Karpas-422 (cell line): ENCODE data around the gene SLC2A13. TPM values are rescaled to one million over a fixed set of nuclear protein-coding genes. Genes with fewer than 3 reads are reported as not detected.
"Not testable (repeated sequence)": the region's sequence is repeated elsewhere in the genome, so short reads cannot be mapped to it uniquely, and the experiment has no call there.

Experiments
- DNase-seq: peaks from one replicate; pipeline ENCODE4 v3.0.0-alpha.2; 2015
- H2AFZ ChIP-seq: fragments of 200-600 bp; sonication (generic); 2 replicates; pipeline ENCODE4 v1.6.1; 2014; ENCODE audit warnings: antibody characterized with exemption, low read length, mixed read lengths
- H3K27ac ChIP-seq: fragments of 200-600 bp; sonication (generic); 2 replicates; pipeline ENCODE4 v1.5.1; 2014; ENCODE audit warnings: mild to moderate bottlenecking, low read length, moderate library complexity
- H3K27me3 ChIP-seq: fragments of 200-600 bp; sonication (generic); 2 replicates; pipeline ENCODE4 v1.6.1; 2014; ENCODE audit warnings: low read length, mixed read lengths
- H3K36me3 ChIP-seq: fragments of 200-600 bp; sonication (generic); 2 replicates; pipeline ENCODE4 v1.6.1; 2014; ENCODE audit warnings: low read length, mixed read lengths; ENCODE audit not compliant: insufficient read depth
- H3K4me1 ChIP-seq: fragments of 200-600 bp; sonication (generic); 2 replicates; pipeline ENCODE4 v1.6.1; 2014; ENCODE audit warnings: mild to moderate bottlenecking, low read length, mixed read lengths
- H3K4me2 ChIP-seq: fragments of 200-600 bp; sonication (generic); 2 replicates; pipeline ENCODE4 v1.6.1; 2014; ENCODE audit warnings: low read length, low read depth, mild to moderate bottlenecking; ENCODE audit not compliant: poor library complexity, severe bottlenecking
- H3K4me3 ChIP-seq: fragments of 200-600 bp; sonication (generic); 2 replicates; pipeline ENCODE4 v1.5.1; 2014; ENCODE audit warnings: mild to moderate bottlenecking, antibody characterized with exemption, low read length, mixed read lengths
- H3K79me2 ChIP-seq: fragments of 200-600 bp; sonication (generic); 2 replicates; pipeline ENCODE4 v1.6.1; 2014; ENCODE audit warnings: mild to moderate bottlenecking, low read length, mixed read lengths
- H3K9ac ChIP-seq: fragments of 200-600 bp; sonication (generic); 2 replicates; pipeline ENCODE4 v1.6.0; 2014; ENCODE audit warnings: low read length
- H3K9me2 ChIP-seq: fragments of 200-600 bp; sonication (generic), shearing (Covaris generic); replicated peaks from 2 replicates; pipeline ENCODE4 v1.6.0; 2014; ENCODE audit warnings: mild to moderate bottlenecking, low read length, moderate library complexity; ENCODE audit not compliant: insufficient read depth
- H3K9me3 ChIP-seq: fragments of 300-700, 200-600 bp; sonication (generic); 2 replicates; pipeline ENCODE4 v1.6.1; 2014; ENCODE audit warnings: low read length, mixed read lengths
- H4K20me1 ChIP-seq: fragments of 200-600 bp; sonication (generic); 2 replicates; pipeline ENCODE4 v1.6.1; 2014; ENCODE audit warnings: mild to moderate bottlenecking, antibody characterized with exemption, low read length, low read depth; ENCODE audit not compliant: insufficient read depth
- total RNA-seq: library from RNA; depleted of rRNA; stranded (reverse); fragments of >200 nt; shearing (Covaris generic); gene quantifications from 2 replicates; pipeline ENCODE4 v1.2.3, GENCODE V29; 2014; ENCODE audit warnings: low replicate concordance

SLC2A13 gene
- total RNA-seq, 1 experiment from 2014 or later = 0.89 TPM

- Histone ChIP-seq H3K9me3 (no peaks in the 10 kb centered on the region), H3K79me2 (no peaks in the 10 kb centered on the region), H2AFZ (no peak overlapping the region), H3K9ac (no peak overlapping the region), H3K4me1 (no peaks in the 10 kb centered on the region), H3K36me3 (no peaks in the 10 kb centered on the region), H3K4me2 (no peak overlapping the region), H3K4me3 (no peak overlapping the region), H3K27me3 (no peaks in the 10 kb centered on the region), H4K20me1 (no peaks in the 10 kb centered on the region), H3K9me2 (no peaks in the 10 kb centered on the region), H3K27ac (no peak overlapping the region)
- no peak for DNase-seq
Observed at GRCh38 chr12:39906237-39906636, 199.6 kb downstream of the SLC2A13 start.

- H3K9ac ChIP-seq = no peak overlapping the region
- H3K79me2 ChIP-seq = no peaks in the 10 kb centered on the region
- H2AFZ ChIP-seq = no peak overlapping the region
- no peaks in the 10 kb centered on the region for H3K27me3 ChIP-seq
- H4K20me1 ChIP-seq = no peaks in the 10 kb centered on the region
- H3K4me3 ChIP-seq = no peak overlapping the region
- H3K27ac ChIP-seq = no peak overlapping the region
- no peaks in the 10 kb centered on the region for H3K9me3 ChIP-seq
- H3K9me2 ChIP-seq = no peaks in the 10 kb centered on the region
- H3K36me3 ChIP-seq = no peaks in the 10 kb centered on the region
- no peak overlapping the region for H3K4me2 ChIP-seq
- H3K4me1 ChIP-seq = no peaks in the 10 kb centered on the region
- DNase-seq = no peak
Observed at GRCh38 chr12:39905152-39905551, 200.7 kb downstream of the SLC2A13 start.

GRCh38 chr12:39902821-39903220 lies 203.1 kb downstream of the SLC2A13 start:
- Histone ChIP-seq H3K9me3 (no peaks in the 10 kb centered on the region; the same call in 1 of the 2 replicates), H3K79me2 (no peaks in the 10 kb centered on the region), H3K4me3 (no peak overlapping the region), H4K20me1 (no peaks in the 10 kb centered on the region), H3K27ac (no peak overlapping the region), H3K36me3 (no peaks in the 10 kb centered on the region), H3K4me1 (no peaks in the 10 kb centered on the region), H2AFZ (no peak overlapping the region), H3K4me2 (no peak overlapping the region), H3K9me2 (no peaks in the 10 kb centered on the region), H3K27me3 (no peaks in the 10 kb centered on the region), H3K9ac (no peak overlapping the region)
- DNase-seq = no peak

DNA sequence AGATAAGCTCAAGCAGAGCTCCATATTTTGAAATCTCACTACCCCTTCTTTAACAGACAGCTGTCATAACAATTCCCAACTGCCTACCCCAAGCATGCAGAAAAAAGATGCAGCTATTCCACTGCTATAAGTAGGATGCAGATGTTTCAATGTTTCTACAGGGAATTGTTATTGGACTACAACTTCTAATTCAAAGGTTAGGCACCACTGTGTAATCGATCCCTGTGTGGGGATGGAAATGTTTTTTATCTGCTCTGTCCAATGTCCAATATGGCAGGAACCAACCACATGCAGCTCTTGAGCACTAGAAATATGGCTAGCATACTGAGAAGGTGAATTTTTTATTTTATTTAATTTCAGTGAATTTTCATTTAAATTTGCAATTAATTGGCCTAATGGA lies 208.6 kb downstream of the SLC2A13 start:
- no peak overlapping the region for H3K27ac ChIP-seq
- no peaks in the 10 kb centered on the region for H3K27me3 ChIP-seq
- H3K9me2 ChIP-seq = no peaks in the 10 kb centered on the region
- no peak overlapping the region for H3K9ac ChIP-seq
- no peak overlapping the region for H3K4me2 ChIP-seq
- no peak overlapping the region for H3K4me3 ChIP-seq
- no peaks in the 10 kb centered on the region for H3K79me2 ChIP-seq
- peaks cover 24% of the 10 kb centered on the region for H3K9me3 ChIP-seq
- no peaks in the 10 kb centered on the region for H3K4me1 ChIP-seq
- H4K20me1 ChIP-seq = no peaks in the 10 kb centered on the region
- no peak overlapping the region for H2AFZ ChIP-seq
- no peak for DNase-seq
- no peaks in the 10 kb centered on the region for H3K36me3 ChIP-seq

DNA sequence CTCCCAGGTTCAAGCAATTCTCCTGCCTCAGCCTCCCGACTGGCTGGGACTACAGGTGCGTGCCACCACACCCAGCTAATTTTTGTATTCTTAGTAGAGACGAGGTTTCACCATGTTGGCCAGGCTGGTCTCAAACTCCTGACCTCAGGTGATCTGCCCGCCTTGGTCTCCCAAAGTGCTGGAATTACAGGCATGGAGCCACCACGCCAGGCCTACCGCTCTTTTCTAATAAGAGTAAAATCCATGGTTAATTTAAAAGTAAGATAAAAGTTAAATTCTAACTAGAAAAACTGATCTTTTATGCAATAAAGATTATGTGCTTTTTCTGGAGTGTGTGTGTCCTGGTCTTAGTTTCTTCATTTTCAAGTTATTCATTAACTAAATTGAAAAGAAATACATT lies 212.5 kb downstream of the SLC2A13 start:
- H3K27me3 ChIP-seq, H3K9ac ChIP-seq, H2AFZ ChIP-seq, H3K9me2 ChIP-seq, H4K20me1 ChIP-seq, H3K4me2 ChIP-seq, DNase-seq, H3K27ac ChIP-seq, H3K4me1 ChIP-seq, H3K4me3 ChIP-seq, H3K79me2 ChIP-seq, H3K36me3 ChIP-seq: not testable (repeated sequence)
- peaks cover 27% of the 10 kb centered on the region for H3K9me3 ChIP-seq

- H3K9me3 ChIP-seq = peaks cover 25% of the 10 kb centered on the region
- no peak overlapping the region for H3K4me2 ChIP-seq
- no peaks in the 10 kb centered on the region for H3K4me1 ChIP-seq
- no peaks in the 10 kb centered on the region for H3K27me3 ChIP-seq
- H3K9ac ChIP-seq = no peak overlapping the region
- H3K4me3 ChIP-seq = no peak overlapping the region
- H3K36me3 ChIP-seq = no peaks in the 10 kb centered on the region
- H3K9me2 ChIP-seq = no peaks in the 10 kb centered on the region
- H2AFZ ChIP-seq = no peak overlapping the region
- H3K79me2 ChIP-seq = no peaks in the 10 kb centered on the region
- no peak for DNase-seq
- no peaks in the 10 kb centered on the region for H4K20me1 ChIP-seq
- H3K27ac ChIP-seq = no peak overlapping the region
Observed at GRCh38 chr12:39892146-39892545, 213.7 kb downstream of the SLC2A13 start.

DNA sequence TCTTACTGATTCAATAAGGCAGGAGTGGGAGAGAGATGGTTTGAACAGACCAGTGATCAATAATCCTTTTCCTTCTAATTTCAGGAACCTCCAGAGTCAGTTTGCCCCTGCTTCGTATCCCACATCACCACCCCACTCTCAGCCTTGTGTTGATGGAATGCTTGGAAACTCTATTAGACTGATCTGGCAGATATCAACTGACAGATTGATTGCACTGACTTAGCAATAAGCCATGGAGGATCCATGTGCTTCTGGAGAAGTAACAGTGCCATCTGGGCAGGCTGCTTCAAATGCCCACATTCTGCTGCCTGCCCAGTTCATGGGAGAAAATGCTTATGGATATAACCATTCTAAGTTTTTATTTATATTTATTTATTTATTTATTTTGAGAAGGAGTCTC lies 218.0 kb downstream of the SLC2A13 start:
- Histone ChIP-seq H3K9me3 (0 out of 2 replicates have a peak, but pooled peaks cover 4% of the 10 kb centered on the region), H3K4me1 (no peaks in the 10 kb centered on the region), H3K27ac (no peak overlapping the region), H3K36me3 (no peaks in the 10 kb centered on the region), H3K9ac (no peak overlapping the region), H3K4me3 (no peak overlapping the region), H3K4me2 (no peak overlapping the region), H2AFZ (no peak overlapping the region), H4K20me1 (no peaks in the 10 kb centered on the region), H3K79me2 (no peaks in the 10 kb centered on the region), H3K9me2 (no peaks in the 10 kb centered on the region; the same call in 1 of the 2 replicates), H3K27me3 (no peaks in the 10 kb centered on the region)
- DNase-seq = no peak

DNA sequence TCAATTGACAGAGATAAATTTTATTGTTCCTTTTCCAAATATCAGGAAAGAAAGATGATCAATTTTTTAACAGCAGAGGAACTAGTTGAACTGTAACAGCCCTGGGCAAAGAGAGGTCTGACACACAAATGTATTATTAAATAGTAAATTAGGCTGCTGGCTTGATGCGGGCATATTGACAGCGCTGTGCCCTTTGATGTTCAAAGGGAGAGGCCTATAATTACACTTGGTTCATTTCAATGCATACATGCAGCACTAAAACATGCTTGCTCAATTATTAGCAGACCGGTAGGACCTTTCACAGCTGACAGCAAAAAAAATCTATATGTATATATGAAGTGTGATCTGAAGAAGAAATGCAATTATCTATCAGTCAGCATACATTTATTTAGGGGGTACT lies 219.8 kb downstream of the SLC2A13 start:
- H3K27ac ChIP-seq = no peak overlapping the region
- no peaks in the 10 kb centered on the region for H3K36me3 ChIP-seq
- no peaks in the 10 kb centered on the region for H3K9me3 ChIP-seq
- H3K9ac ChIP-seq = no peak overlapping the region
- no peaks in the 10 kb centered on the region for H3K27me3 ChIP-seq
- no peak overlapping the region for H3K4me2 ChIP-seq
- H3K4me1 ChIP-seq = no peaks in the 10 kb centered on the region
- H3K9me2 ChIP-seq = no peaks in the 10 kb centered on the region; the same call in 1 of the 2 replicates
- no peak overlapping the region for H3K4me3 ChIP-seq
- H2AFZ ChIP-seq = no peak overlapping the region
- no peaks in the 10 kb centered on the region for H4K20me1 ChIP-seq
- no peaks in the 10 kb centered on the region for H3K79me2 ChIP-seq
- no peak for DNase-seq

DNA sequence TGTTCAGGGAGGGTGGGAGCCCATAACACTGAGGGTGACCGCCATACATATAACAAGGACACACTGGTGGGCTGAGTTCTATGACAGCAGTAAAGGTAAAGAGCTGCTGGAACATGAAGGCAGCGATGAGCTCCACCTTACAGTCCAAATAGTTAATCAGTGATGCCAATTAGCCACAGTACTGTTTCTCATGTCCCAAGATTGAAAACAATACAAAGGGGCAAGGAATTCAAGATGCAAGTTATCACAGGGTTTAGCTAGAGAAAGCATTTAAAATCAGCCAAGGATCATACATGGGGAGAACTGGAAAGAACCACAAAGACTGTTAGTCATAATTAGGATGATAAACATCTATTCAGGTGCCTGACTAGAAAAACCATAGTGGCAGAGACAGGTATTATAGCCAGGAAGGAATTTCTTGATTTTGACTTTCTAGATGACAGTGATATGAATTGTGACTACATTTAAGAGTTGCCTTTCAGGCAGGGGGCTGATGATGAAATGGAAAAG lies 221.2 kb downstream of the SLC2A13 start:
- no peak overlapping the region for H3K9ac ChIP-seq
- no peaks in the 10 kb centered on the region for H3K4me1 ChIP-seq
- H4K20me1 ChIP-seq = no peaks in the 10 kb centered on the region
- H3K9me3 ChIP-seq = peaks cover 5% of the 10 kb centered on the region; the same call in 1 of the 2 replicates
- no peaks in the 10 kb centered on the region; the same call in 1 of the 2 replicates for H3K9me2 ChIP-seq
- no peaks in the 10 kb centered on the region for H3K36me3 ChIP-seq
- H3K27ac ChIP-seq = no peak overlapping the region
- DNase-seq = no peak
- H2AFZ ChIP-seq = no peak overlapping the region
- no peaks in the 10 kb centered on the region for H3K27me3 ChIP-seq
- H3K79me2 ChIP-seq = no peaks in the 10 kb centered on the region
- no peak overlapping the region for H3K4me2 ChIP-seq
- no peak overlapping the region for H3K4me3 ChIP-seq
